HepG2 (cell line): ENCODE measurements around the gene NPHP4. TPM values are rescaled to one million over a fixed set of nuclear protein-coding genes. Genes with fewer than 3 reads are reported as not detected.

Experiments
- ATAC-seq: fragments of 200-7000 bp; cut with Tn5 transposase; 3 replicates; pipeline ENCODE4 v1.9.1; 2020; ENCODE audit warnings: mild to moderate bottlenecking, moderate library complexity
- BruUV-seq: library from RNA; stranded (reverse); fragments of 400-500 nt; replicated peaks from 2 replicates; lab custom pipeline; 2021; lab: Mats Ljungman, UMichigan
- CTCF ChIA-PET: fragments of 300-600 bp; formaldehyde crosslinking; extraction: SDS; loops from one replicate; lab custom pipeline; 2021; ENCODE audit warnings: low total read pairs, inconsistent platforms, low intra/inter-chr PET ratio; lab: Yijun Ruan, JAX
- POLR2A ChIA-PET: fragments of 350-600 bp; sonication (Branson Sonifier 250); formaldehyde crosslinking; loops from one replicate; lab custom pipeline; 2020; ENCODE audit warnings: antibody characterized with exemption, inconsistent platforms; lab: Yijun Ruan, JAX
- DNase-seq: peaks from one replicate; pipeline ENCODE4 v3.0.0-alpha.2; 2015; ENCODE audit warnings: low spot score
- FAIRE-seq: peaks from 3 replicates; lab custom pipeline; 2011; peaks lifted over from hg19 to GRCh38; lab: Jason Lieb, UNC
- H2AFZ ChIP-seq: one replicate; pipeline ENCODE4 v1.6.1; 2011; ENCODE audit warnings: low read length, inconsistent platforms
- H3K27ac ChIP-seq: fragments of 300-600 bp; 3 replicates; pipeline ENCODE4 v1.8.0; 2011; ENCODE audit warnings: mixed run types, mild to moderate bottlenecking, mixed read lengths, low read length, inconsistent platforms; ENCODE audit not compliant: insufficient read depth; ENCODE audit errors: extremely low read length
- H3K27me3 ChIP-seq, 2 experiments: fragments of 200-600 bp in 1 of 2; 2 replicates in 1 of 2; 3 replicates in 1 of 2; pipeline versions ENCODE4 v1.6.0 to v1.8.0; 2011; ENCODE audit warnings: low read length in 2 of 2, mild to moderate bottlenecking in 2 of 2, moderate library complexity in 2 of 2, inconsistent platforms in 1 of 2; ENCODE audit not compliant: insufficient read depth in 2 of 2, control insufficient read depth in 1 of 2
- H3K36me3 ChIP-seq, 2 experiments: fragments of 200-600 bp in 1 of 2; replicated peaks in 1 of 2; 2 replicates in 1 of 2; 3 replicates in 1 of 2; pipeline versions ENCODE4 v1.5.1 to v1.8.0; 2011; ENCODE audit warnings: low read length in 2 of 2, inconsistent platforms in 1 of 2; ENCODE audit not compliant: insufficient read depth in 2 of 2, control insufficient read depth in 1 of 2
- H3K4me1 ChIP-seq: 2 replicates; pipeline ENCODE4 v1.5.1; 2012; ENCODE audit warnings: low read length, inconsistent platforms; ENCODE audit not compliant: insufficient read depth
- H3K4me2 ChIP-seq: 2 replicates; pipeline ENCODE4 v1.6.0; 2011; ENCODE audit warnings: low read depth, low read length, inconsistent platforms
- H3K4me3 ChIP-seq, 3 experiments: fragments of 200-600 bp in 1 of 3; sonication (generic), shearing (Covaris generic) in 1 of 3; replicated peaks in 1 of 3; 2 replicates each; pipeline ENCODE4 v1.5.1; 2011 to 2016; ENCODE audit warnings: low read length in 3 of 3, inconsistent platforms in 2 of 3, low read depth in 2 of 3, mild to moderate bottlenecking in 2 of 3, control low read depth in 1 of 3, mixed read lengths in 1 of 3; ENCODE audit not compliant: insufficient read depth in 1 of 3
- H3K79me2 ChIP-seq: one replicate; pipeline ENCODE4 v1.6.1; 2011; ENCODE audit warnings: low read length, inconsistent platforms; ENCODE audit not compliant: insufficient read depth
- H3K9ac ChIP-seq: 2 replicates; pipeline ENCODE4 v1.6.0; 2011; ENCODE audit warnings: mild to moderate bottlenecking, low read depth, low read length, inconsistent platforms; ENCODE audit not compliant: insufficient read depth
- H3K9me3 ChIP-seq: 2 replicates; pipeline ENCODE4 v1.5.1; 2012; ENCODE audit warnings: mild to moderate bottlenecking, low read length
- H4K20me1 ChIP-seq: 2 replicates; pipeline ENCODE4 v1.6.0; 2011; ENCODE audit warnings: inconsistent platforms, mild to moderate bottlenecking, low read length, moderate library complexity; ENCODE audit not compliant: insufficient read depth
- BCL3 ChIP-seq: sonication (generic); formaldehyde crosslinking; IDR thresholded peaks from 2 replicates; pipeline ENCODE4 v1.5.1; 2020; ENCODE audit warnings: mild to moderate bottlenecking, missing genetic modification reagents, moderate library complexity
- HES4 ChIP-seq: sonication (generic); formaldehyde crosslinking; IDR thresholded peaks from 2 replicates; pipeline ENCODE4 v1.9.0; 2021; ENCODE audit warnings: mild to moderate bottlenecking, missing genetic modification reagents, borderline replicate concordance
- MAFK ChIP-seq, 2 experiments: IDR thresholded peaks in 1 of 2; conservative IDR thresholded peaks in 1 of 2; 2 replicates each; pipeline ENCODE4 v1.6.1; 2011; ENCODE audit warnings: improper control_type of control experiment in 2 of 2, low read length in 2 of 2
- MTERF4 ChIP-seq: sonication (generic); formaldehyde crosslinking; IDR thresholded peaks from 2 replicates; pipeline ENCODE4 v1.8.0; 2023; ENCODE audit warnings: mild to moderate bottlenecking, missing genetic modification reagents
- PHF20 ChIP-seq: sonication (generic); formaldehyde crosslinking; IDR thresholded peaks from 2 replicates; pipeline ENCODE4 v1.5.0; 2020; ENCODE audit warnings: mild to moderate bottlenecking, missing genetic modification reagents
- RCOR2 ChIP-seq: IDR thresholded peaks from 2 replicates; pipeline ENCODE4 v1.6.1; 2016; ENCODE audit warnings: missing biosample characterization, missing genetic modification reagents
- SRSF9 ChIP-seq: fragments of 200-400 bp; formaldehyde crosslinking; IDR thresholded peaks from 2 replicates; pipeline ENCODE4 v1.6.1; 2018; ENCODE audit warnings: borderline replicate concordance, mild to moderate bottlenecking, low read depth, low read length; ENCODE audit not compliant: insufficient read depth, poor library complexity, severe bottlenecking
- TFDP1 ChIP-seq: IDR thresholded peaks from 2 replicates; pipeline ENCODE4 v1.6.1; 2016; ENCODE audit warnings: missing compliant biosample characterization, missing genetic modification reagents, borderline replicate concordance
- THAP8 ChIP-seq: sonication (generic); formaldehyde crosslinking; IDR thresholded peaks from 2 replicates; pipeline ENCODE4 v1.5.1; 2020; ENCODE audit warnings: missing genetic modification reagents, mild to moderate bottlenecking, borderline replicate concordance
- ZFP41 ChIP-seq: sonication (generic); formaldehyde crosslinking; IDR thresholded peaks from 2 replicates; pipeline ENCODE4 v1.4.0; 2020; ENCODE audit warnings: mild to moderate bottlenecking, missing genetic modification reagents, borderline replicate concordance
- ZNF530 ChIP-seq: sonication (generic); formaldehyde crosslinking; IDR thresholded peaks from 2 replicates; pipeline ENCODE4 v1.5.0; 2020; ENCODE audit warnings: low read depth, mild to moderate bottlenecking, missing genetic modification reagents
- WGBS: methylation state at CpG from one replicate; pipeline ENCODE4 v1.1.6; 2017; ENCODE audit warnings: low lambda C conversion rate; 5-methylcytosine and 5-hydroxymethylcytosine counted together
- in situ Hi-C: cut with HindIII; loops from 2 replicates; pipeline ENCODE4 v1.10.0; 2017; ENCODE audit warnings: low pct_unique_long_range_greater_than_20kb; ENCODE audit not compliant: extremely low pct_ligation_motif_present
- intact Hi-C: fragments of 100-400 bp; cut with micrococcal nuclease; formaldehyde crosslinking; loops from one replicate; pipeline ENCODE4 v1.10.0; 2022; ENCODE audit not compliant: unreplicated experiment
- polyA plus RNA-seq, 8 experiments: library from polyadenylated mRNA; depleted of rRNA in 3 of 8; stranded (reverse) in 7 of 8; unstranded in 1 of 8; fragments of >200 nt; fragmentation: Illumina TruSeq in 4 of 8; extraction: Trizol in 4 of 8; gene quantifications; 2 replicates each; pipeline versions ENCODE4 v1.2.1 to v1.2.3, GENCODE V29; 2011 to 2016; ENCODE audit warnings: low read depth in 4 of 8, missing spikeins in 1 of 8, mixed read lengths in 1 of 8; ENCODE audit not compliant: insufficient read depth in 1 of 8
- total RNA-seq, 5 experiments: library from RNA; depleted of rRNA; stranded (reverse); fragments of >200 nt; fragmentation: Illumina TruSeq; extraction: Trizol; gene quantifications; 2 replicates each; pipeline ENCODE4 v1.2.3, GENCODE V29; 2016; ENCODE audit warnings: low read depth in 1 of 5

The NPHP4 gene
- total and polyA plus RNA-seq, 2 of the 13 experiments (the other 11 are each of a cell fraction or from before 2014, with no cell fraction given) = 4.4 to 6.8 TPM

- BruUV-seq = no TSS peak
- FAIRE-seq = no peak
These were observed 9.9 kb downstream of the NPHP4 start for GRCh38 chr1:5982276-5982675.

GRCh38 chr1:5981009-5981380 is 11.2 kb downstream of the NPHP4 start:
- no peak overlapping the region for H3K4me3 ChIP-seq
- no TSS peak for BruUV-seq
- DNase-seq (no peak), ATAC-seq (no peak), FAIRE-seq (no peak)
- no peaks in the 10 kb centered on the region for H3K27me3 ChIP-seq
- no peaks in the 10 kb centered on the region for H3K79me2 ChIP-seq
- no peaks in the 10 kb centered on the region for H3K4me1 ChIP-seq
- TF ChIP-seq ZNF530 (CRISPR knock-in tag) = no peak
- TF ChIP-seq MAFK (conservative IDR thresholded peaks at IDR 0.05 in 1 of 2, IDR thresholded peaks at IDR 0.05 in 1 of 2; ENCODE audit: low read length in 2 of 2) = no peak
- no peak for TF ChIP-seq ZFP41
- TF ChIP-seq MTERF4 (CRISPR knock-in tag) = no peak
- no peak for TF ChIP-seq RCOR2 (CRISPR knock-in tag)
- TF ChIP-seq PHF20 (CRISPR knock-in tag) = no peak
- TF ChIP-seq TFDP1 (CRISPR knock-in tag) = no peak
- no peak overlapping the region for H3K4me2 ChIP-seq
- in situ Hi-C loops = no loop called here
- intact Hi-C loops = no loop called here
- H3K9ac ChIP-seq = no peak overlapping the region
- H4K20me1 ChIP-seq = no peaks in the 10 kb centered on the region
- H3K36me3 ChIP-seq = peaks cover 6 to 34% of the 10 kb centered on the region in 2 experiments
- ChIA-PET CTCF (no interaction called here), POLR2A (no interaction called here)
- no peaks in the 10 kb centered on the region for H3K9me3 ChIP-seq
- no peak overlapping the region for H2AFZ ChIP-seq
- H3K27ac ChIP-seq = no peak overlapping the region
- WGBS = 91% methylated on average over 8 of the region's 8 CpGs

More at GRCh38 chr1:5982276-5982675, 9.9 kb downstream of the NPHP4 start:
- Histone ChIP-seq H3K4me2 (no peak overlapping the region), H4K20me1 (no peaks in the 10 kb centered on the region), H3K27me3 (no peaks in the 10 kb centered on the region), H3K36me3 (peaks cover 6 to 24% of the 10 kb centered on the region in 2 experiments), H3K9me3 (no peaks in the 10 kb centered on the region), H3K79me2 (peaks cover 6% of the 10 kb centered on the region), H2AFZ (no peak overlapping the region), H3K4me1 (peaks cover 7% of the 10 kb centered on the region; the same call in 1 of the 2 replicates), H3K9ac (no peak overlapping the region), H3K4me3 (no peak overlapping the region), H3K27ac (no peak overlapping the region)
- ATAC-seq (no peak), DNase-seq (no peak)
- TF ChIP-seq HES4 (CRISPR knock-in tag) (no peak), BCL3 (CRISPR knock-in tag) (no peak), THAP8 (no peak), SRSF9 (no peak)
- CTCF ChIA-PET = no interaction called here
- intact Hi-C loops (no loop called here), in situ Hi-C loops (no loop called here)
- WGBS = 96% methylated on average over 4 of the region's 4 CpGs
- POLR2A ChIA-PET = no interaction called here
